ENCODE measurements around the gene S100A1. TPM values are rescaled to one million over a fixed set of nuclear protein-coding genes. Genes with fewer than 3 reads are reported as not detected.

The S100A1 gene
- total and polyA plus RNA-seq, 2 experiments from 2014 or later: 1.3 to 2.7 TPM

DNA sequence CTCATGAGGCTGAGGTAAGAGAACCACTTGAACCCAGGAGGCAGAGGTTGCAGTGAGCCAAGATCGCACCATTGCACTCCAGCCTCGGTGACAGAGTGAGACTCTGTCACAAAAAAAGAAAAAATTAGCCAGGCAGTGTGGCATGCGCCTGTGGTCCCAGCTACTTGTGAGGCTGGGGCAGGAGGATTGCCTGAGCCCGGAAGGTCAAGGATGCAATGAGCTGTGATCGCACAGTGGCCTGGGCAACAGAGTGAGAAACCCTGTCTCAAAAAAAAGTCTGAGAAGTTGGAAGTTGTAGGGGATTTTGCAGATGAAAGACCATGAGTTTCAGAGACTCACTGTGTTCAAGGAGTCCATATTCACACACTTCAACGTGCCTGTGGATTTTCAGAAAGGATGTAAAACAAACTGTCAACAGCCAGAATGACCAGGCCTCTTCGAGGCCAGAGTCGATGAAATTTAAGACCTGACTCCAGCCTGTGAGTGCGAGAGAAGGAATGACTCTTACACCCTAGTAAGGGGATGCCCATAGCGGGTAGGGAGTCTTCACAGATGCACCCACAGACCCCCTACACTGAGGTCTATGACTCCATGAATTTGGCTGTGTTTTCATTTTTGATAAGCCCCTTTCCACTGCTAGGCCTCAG, 3.1 kb upstream of the S100A1 start:
- Histone ChIP-seq H3K9me2 (replicated peaks; ENCODE audit: insufficient read depth) (no peaks in the 10 kb centered on the region), H3K4me2 (peak overlapping the region; percentile 96), H3K27me3 (no peaks in the 10 kb centered on the region), H3K4me3 (no peak overlapping the region), H3K36me3 (replicated peaks; ENCODE audit: insufficient read depth, low read depth) (no peaks in the 10 kb centered on the region), H3K9me3 (ENCODE audit: low read depth) (no peaks in the 10 kb centered on the region), H2AFZ (no peak overlapping the region), H3K27ac (no peak overlapping the region), H3K79me2 (peaks cover 15% of the 10 kb centered on the region), H3K4me1 (ENCODE audit: insufficient read depth) (peaks cover 25% of the 10 kb centered on the region), H4K20me1 (ENCODE audit: insufficient read depth, poor library complexity, severe bottlenecking) (no peaks in the 10 kb centered on the region)
- no peak for TF ChIP-seq EZH2 (IDR thresholded peaks at IDR 0.05; ENCODE audit: borderline replicate concordance)
- TF ChIP-seq, protein P1, sequence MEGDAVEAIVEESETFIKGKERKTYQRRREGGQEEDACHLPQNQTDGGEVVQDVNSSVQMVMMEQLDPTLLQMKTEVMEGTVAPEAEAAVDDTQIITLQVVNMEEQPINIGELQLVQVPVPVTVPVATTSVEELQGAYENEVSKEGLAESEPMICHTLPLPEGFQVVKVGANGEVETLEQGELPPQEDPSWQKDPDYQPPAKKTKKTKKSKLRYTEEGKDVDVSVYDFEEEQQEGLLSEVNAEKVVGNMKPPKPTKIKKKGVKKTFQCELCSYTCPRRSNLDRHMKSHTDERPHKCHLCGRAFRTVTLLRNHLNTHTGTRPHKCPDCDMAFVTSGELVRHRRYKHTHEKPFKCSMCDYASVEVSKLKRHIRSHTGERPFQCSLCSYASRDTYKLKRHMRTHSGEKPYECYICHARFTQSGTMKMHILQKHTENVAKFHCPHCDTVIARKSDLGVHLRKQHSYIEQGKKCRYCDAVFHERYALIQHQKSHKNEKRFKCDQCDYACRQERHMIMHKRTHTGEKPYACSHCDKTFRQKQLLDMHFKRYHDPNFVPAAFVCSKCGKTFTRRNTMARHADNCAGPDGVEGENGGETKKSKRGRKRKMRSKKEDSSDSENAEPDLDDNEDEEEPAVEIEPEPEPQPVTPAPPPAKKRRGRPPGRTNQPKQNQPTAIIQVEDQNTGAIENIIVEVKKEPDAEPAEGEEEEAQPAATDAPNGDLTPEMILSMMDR (IDR thresholded peaks at IDR 0.05; ENCODE audit: poor library complexity): no peak
- TF ChIP-seq EZH2phosphoT487 (IDR thresholded peaks at IDR 0.05; ENCODE audit: low read depth, severe bottlenecking, unreplicated experiment): no peak
- DNase-seq (ENCODE audit: low spot score): no peak
- 79% methylated on average over 10 of the region's 10 CpGs for WGBS (ENCODE audit: low lambda C conversion rate, missing lambda C conversion rate)

DNA sequence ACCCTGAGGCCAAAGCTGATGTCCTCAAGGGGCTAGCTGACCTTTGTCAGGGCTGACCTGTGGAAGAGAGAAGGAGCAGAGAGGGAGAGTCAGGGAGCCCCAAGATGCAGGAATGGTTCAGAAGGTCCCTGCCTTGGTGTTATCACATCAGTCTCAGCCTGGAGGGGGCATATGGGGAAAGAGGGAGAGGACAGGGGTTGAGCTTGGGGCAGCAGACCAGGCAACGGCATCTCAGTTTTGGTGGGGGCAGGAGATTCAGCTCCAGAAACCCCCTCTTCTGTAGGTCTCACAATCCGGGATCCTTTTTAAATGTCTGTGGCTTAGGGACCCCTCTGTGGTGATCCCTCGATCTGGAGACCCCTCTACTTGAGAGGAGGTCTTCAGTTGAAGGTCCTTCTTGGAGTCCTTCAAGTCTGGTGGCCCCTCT, 1.7 kb upstream of the S100A1 start:
- Histone ChIP-seq H2AFZ (peak overlapping the region; percentile 91), H3K4me1 (ENCODE audit: insufficient read depth) (peaks cover 36% of the 10 kb centered on the region)

GRCh38 chr1:153626904-153627714, 1.1 kb upstream of the S100A1 start, which contains the start of gene S100A13:
Gene S100A13, minus strand, starts transcription at chr1:153627505. Its CDS starts 1,033 bp downstream, at chr1:153626472.
- WGBS (ENCODE audit: low lambda C conversion rate, missing lambda C conversion rate): 3% methylated on average over 28 of the region's 28 CpGs
- no peaks in the 10 kb centered on the region for H3K27me3 ChIP-seq
- H3K36me3 ChIP-seq (replicated peaks; ENCODE audit: insufficient read depth, low read depth): no peaks in the 10 kb centered on the region
- peaks cover 39% of the 10 kb centered on the region for H3K4me1 ChIP-seq (ENCODE audit: insufficient read depth)
- DNase-seq (ENCODE audit: low spot score): peak; percentile 91
- no peaks in the 10 kb centered on the region for H3K9me2 ChIP-seq (replicated peaks; ENCODE audit: insufficient read depth)
- TF ChIP-seq, protein P1 (IDR thresholded peaks at IDR 0.05; ENCODE audit: poor library complexity): peak; percentile 75
- TF ChIP-seq EZH2phosphoT487 (IDR thresholded peaks at IDR 0.05; ENCODE audit: low read depth, severe bottlenecking, unreplicated experiment): no peak
- H3K4me3 ChIP-seq: peak within 1 kb of the TSS; percentile 68
- H4K20me1 ChIP-seq (ENCODE audit: insufficient read depth, poor library complexity, severe bottlenecking): no peaks in the 10 kb centered on the region
- H2AFZ ChIP-seq: peak within 1 kb of the TSS; percentile 91
- peaks cover 15% of the 10 kb centered on the region for H3K79me2 ChIP-seq
- H3K9me3 ChIP-seq (ENCODE audit: low read depth): no peaks in the 10 kb centered on the region
- H3K4me2 ChIP-seq: peak within 1 kb of the TSS; percentile 96
- H3K27ac ChIP-seq: peak within 1 kb of the TSS; percentile 96

More for the DNA sequence above, 1.7 kb upstream of the S100A1 start:
- no peak for DNase-seq (ENCODE audit: low spot score)
- Histone ChIP-seq H3K27ac (peak overlapping the region; percentile 96), H3K9me3 (ENCODE audit: low read depth) (no peaks in the 10 kb centered on the region), H3K4me3 (peak overlapping the region; percentile 68), H3K27me3 (no peaks in the 10 kb centered on the region), H3K79me2 (peaks cover 15% of the 10 kb centered on the region), H3K4me2 (peak overlapping the region; percentile 96), H4K20me1 (ENCODE audit: insufficient read depth, poor library complexity, severe bottlenecking) (no peaks in the 10 kb centered on the region), H3K9me2 (replicated peaks; ENCODE audit: insufficient read depth) (no peaks in the 10 kb centered on the region), H3K36me3 (replicated peaks; ENCODE audit: insufficient read depth, low read depth) (no peaks in the 10 kb centered on the region)
- whole genome bisulfite sequencing (ENCODE audit: low lambda C conversion rate, missing lambda C conversion rate): 80% methylated on average over 3 of the region's 3 CpGs
- TF ChIP-seq EZH2phosphoT487 (IDR thresholded peaks at IDR 0.05; ENCODE audit: low read depth, severe bottlenecking, unreplicated experiment): no peak
- TF ChIP-seq, protein P1 (IDR thresholded peaks at IDR 0.05; ENCODE audit: poor library complexity): no peak
